Suprapubic skin (tissue), 4 donors: ENCODE results near the gene INAFM2.

Experiments used
- CTCF ChIP-seq, 2 donors: fragments of 200-600 bp in 1 of 2; fragments of 450-650 bp in 1 of 2; sonication (generic) in 1 of 2; IDR thresholded peaks; one replicate each; pipeline ENCODE4 v1.5.1; 2016 to 2019; ENCODE audit warnings: antibody characterized with exemption in 2 of 2, mild to moderate bottlenecking in 1 of 2, moderate library complexity in 1 of 2
- EP300 ChIP-seq: sonication (generic); formaldehyde crosslinking; IDR thresholded peaks from one replicate; pipeline ENCODE4 v1.6.1; 2017; ENCODE audit warnings: antibody characterized with exemption
- POLR2A ChIP-seq, 2 donors: fragments of 450-650 bp; IDR thresholded peaks; one replicate each; pipeline ENCODE4 v1.6.1; 2017; ENCODE audit warnings: antibody characterized with exemption in 2 of 2, mild to moderate bottlenecking in 2 of 2, moderate library complexity in 2 of 2
- POLR2AphosphoS5 ChIP-seq, 3 donors: sonication (generic); formaldehyde crosslinking; IDR thresholded peaks; one replicate each; pipeline ENCODE4 v1.6.1; 2017; ENCODE audit warnings: antibody characterized with exemption in 3 of 3

- TF ChIP-seq CTCF (IDR thresholded peaks at IDR 0.05) = no peak
- TF ChIP-seq POLR2A (IDR thresholded peaks at IDR 0.05) = no peak
- no peak for TF ChIP-seq POLR2AphosphoS5 (IDR thresholded peaks at IDR 0.05)
- TF ChIP-seq EP300 = no peak
These were observed 25.1 kb upstream of the INAFM2 start for GRCh38 chr15:40298216-40298935.
